K562 (cell line): ENCODE data around the gene RPRD1B. TPM values are rescaled to one million over a fixed set of nuclear protein-coding genes. Genes with fewer than 3 reads are reported as not detected.
"Not testable (repeated sequence)": the region's sequence is repeated elsewhere in the genome, so short reads cannot be mapped to it uniquely, and the experiment has no call there.

Experiments used
- ATAC-seq: fragments of 200-7000 bp; cut with Tn5 transposase; 3 replicates; pipeline ENCODE4 v1.9.1; 2020; ENCODE audit warnings: moderate library complexity
- BruUV-seq: library from RNA; stranded (reverse); fragments of 400-500 nt; replicated peaks from 2 replicates; lab custom pipeline; 2021; lab: Mats Ljungman, UMichigan
- CTCF ChIA-PET: fragments of 300-600 bp; formaldehyde crosslinking; extraction: SDS; loops from one replicate; lab custom pipeline; 2021; ENCODE audit warnings: low intra/inter-chr PET ratio; lab: Yijun Ruan, JAX
- POLR2A ChIA-PET: fragments of 300-600, 350-650 bp; sonication (Branson Sonifier 250); formaldehyde crosslinking; extraction: SDS; loops from one replicate; lab custom pipeline; 2021; ENCODE audit warnings: antibody characterized with exemption, inconsistent platforms; lab: Yijun Ruan, JAX
- DNase-seq, 4 experiments: peaks; one replicate each; pipeline versions ENCODE4 v3.0.0 to v3.0.0-alpha.2; 2011 to 2018; ENCODE audit warnings: low spot score in 3 of 4, mixed read lengths in 3 of 4; ENCODE audit errors: extremely low read depth in 1 of 4
- FAIRE-seq: peaks from 2 replicates; lab custom pipeline; 2011; peaks lifted over from hg19 to GRCh38; lab: Jason Lieb, UNC
- H2AFZ ChIP-seq: 2 replicates; pipeline ENCODE4 v1.6.0; 2011; ENCODE audit warnings: low read depth, low read length, control low read depth, inconsistent platforms
- H3K27ac ChIP-seq: fragments of 200-600 bp; 3 replicates; pipeline ENCODE4 v1.8.0; 2011; ENCODE audit warnings: low read depth, mild to moderate bottlenecking, control low read depth, inconsistent platforms, low read length, moderate library complexity, mixed read lengths; ENCODE audit errors: extremely low read depth
- H3K27me3 ChIP-seq, 2 experiments: fragments of 300-600 bp in 1 of 2; 2 replicates in 1 of 2; 3 replicates in 1 of 2; pipeline versions ENCODE4 v1.6.0 to v1.8.0; 2011; ENCODE audit warnings: inconsistent platforms in 2 of 2, low read length in 2 of 2, mild to moderate bottlenecking in 1 of 2, mixed read lengths in 1 of 2, moderate library complexity in 1 of 2; ENCODE audit not compliant: control insufficient read depth in 2 of 2, insufficient read depth in 2 of 2
- H3K36me3 ChIP-seq: fragments of 300-600 bp; 3 replicates; pipeline ENCODE4 v1.8.0; 2011; ENCODE audit warnings: mild to moderate bottlenecking, low read length, inconsistent platforms; ENCODE audit not compliant: control insufficient read depth, insufficient read depth
- H3K4me1 ChIP-seq, 2 experiments: fragments of 200-600 bp in 1 of 2; replicated peaks in 1 of 2; 2 replicates in 1 of 2; 3 replicates in 1 of 2; pipeline versions ENCODE4 v1.5.1 to v1.8.0; 2011; ENCODE audit warnings: inconsistent platforms in 2 of 2, low read length in 2 of 2, mild to moderate bottlenecking in 1 of 2, mixed read lengths in 1 of 2, moderate library complexity in 1 of 2; ENCODE audit not compliant: control insufficient read depth in 2 of 2, insufficient read depth in 2 of 2
- H3K4me2 ChIP-seq: 2 replicates; pipeline ENCODE4 v1.6.1; 2011; ENCODE audit warnings: low read length, control low read depth, inconsistent platforms, mixed read lengths; ENCODE audit not compliant: insufficient read depth
- H3K4me3 ChIP-seq: fragments of 200-600 bp; sonication (generic), shearing (Covaris generic); 2 replicates; pipeline ENCODE4 v1.5.1; 2016; ENCODE audit warnings: control low read depth, inconsistent platforms
- H3K79me2 ChIP-seq: fragments of 200-600 bp; 3 replicates; pipeline ENCODE4 v1.8.0; 2011; ENCODE audit warnings: low read length, inconsistent platforms; ENCODE audit not compliant: control insufficient read depth, insufficient read depth
- H3K9ac ChIP-seq, 2 experiments: 2 replicates each; pipeline versions ENCODE4 v1.6.0 to v1.6.1; 2011; ENCODE audit warnings: low read depth in 2 of 2, low read length in 2 of 2, control low read depth in 1 of 2, inconsistent platforms in 1 of 2, mild to moderate bottlenecking in 1 of 2, mixed read lengths in 1 of 2; ENCODE audit not compliant: insufficient read depth in 1 of 2
- H3K9me1 ChIP-seq: one replicate; pipeline ENCODE4 v1.6.0; 2011; ENCODE audit warnings: inconsistent platforms, mild to moderate bottlenecking, low read length, moderate library complexity; ENCODE audit not compliant: control insufficient read depth, insufficient read depth
- H3K9me3 ChIP-seq: replicated peaks from 2 replicates; pipeline ENCODE4 v1.5.1; 2011; ENCODE audit warnings: low read depth, low read length, inconsistent platforms; ENCODE audit not compliant: control insufficient read depth, insufficient read depth
- H4K20me1 ChIP-seq: replicated peaks from 2 replicates; pipeline ENCODE4 v1.6.1; 2011; ENCODE audit warnings: low read length, inconsistent platforms, mixed read lengths; ENCODE audit not compliant: control insufficient read depth, insufficient read depth
- DNMT1 ChIP-seq: fragments of 450-650 bp; IDR thresholded peaks from 2 replicates; pipeline ENCODE4 v1.6.1; 2016; ENCODE audit warnings: antibody characterized with exemption, mild to moderate bottlenecking
- HDAC1 ChIP-seq, 2 experiments: fragments of 450-650 bp; IDR thresholded peaks; 2 replicates each; pipeline ENCODE4 v1.6.1; 2016 to 2017; ENCODE audit warnings: inconsistent platforms in 1 of 2, mild to moderate bottlenecking in 1 of 2, moderate library complexity in 1 of 2
- MBD2 ChIP-seq: sonication (generic); IDR thresholded peaks from 2 replicates; pipeline ENCODE4 v1.6.1; 2016; ENCODE audit warnings: low read depth, borderline replicate concordance
- NR3C1 ChIP-seq: sonication (generic); formaldehyde crosslinking; IDR thresholded peaks from 2 replicates; pipeline ENCODE4 v1.8.1; 2022; ENCODE audit warnings: missing genetic modification reagents
- NUFIP1 ChIP-seq: fragments of 450-650 bp; IDR thresholded peaks from 2 replicates; pipeline ENCODE4 v1.6.1; 2018; ENCODE audit not compliant: partially characterized antibody
- POLR3A ChIP-seq: IDR thresholded peaks from 2 replicates; pipeline ENCODE4 v1.6.1; 2011; ENCODE audit warnings: borderline replicate concordance, mild to moderate bottlenecking, moderate library complexity; ENCODE audit not compliant: insufficient read length, insufficient read depth; ENCODE audit errors: extremely low read depth
- RFX7 ChIP-seq: fragments of 250-450 bp; sonication (Bioruptor Pico); IDR thresholded peaks from 2 replicates; pipeline ENCODE4 v1.5.1; 2021; ENCODE audit warnings: mild to moderate bottlenecking
- SNIP1 ChIP-seq: fragments of 450-650 bp; IDR thresholded peaks from 2 replicates; pipeline ENCODE4 v1.7.1; 2017; ENCODE audit warnings: low read depth, mild to moderate bottlenecking
- SNRNP70 ChIP-seq: fragments of 200-400 bp; formaldehyde crosslinking; optimal IDR thresholded peaks from 2 replicates; pipeline ENCODE3; 2017; ENCODE audit warnings: low read depth, low read length
- SREBF1 ChIP-seq: fragments of 150-350 bp; IDR thresholded peaks from 2 replicates; pipeline ENCODE4 v1.6.1; 2014; ENCODE audit warnings: antibody characterized with exemption, low read depth, low read length, borderline replicate concordance
- TBL1XR1 ChIP-seq, 2 experiments: IDR thresholded peaks; 2 replicates each; pipeline ENCODE4 v1.6.1; 2012; ENCODE audit warnings: improper control_type of control experiment in 2 of 2, low read length in 2 of 2, mild to moderate bottlenecking in 1 of 2
- VEZF1 ChIP-seq: fragments of 200-800 bp; sonication (Bioruptor generic); IDR thresholded peaks from 2 replicates; pipeline ENCODE4 v1.6.1; 2017; ENCODE audit warnings: missing genetic modification characterization, missing compliant biosample characterization
- WGBS: fragments of 100-300 bp; shearing (Covaris generic); methylation state at CpG from one replicate; pipeline ENCODE4 v1.1.6; 2016; ENCODE audit warnings: low coverage, mixed read lengths; ENCODE audit not compliant: insufficient coverage; ENCODE audit errors: missing lambda C conversion rate; 5-methylcytosine and 5-hydroxymethylcytosine counted together
- in situ Hi-C: fragments of 300-500 bp; cut with MboI; formaldehyde crosslinking; loops from 4 replicates; pipeline ENCODE4 v1.15.0; 2018; ENCODE audit warnings: inconsistent platforms, mixed read lengths
- intact Hi-C: fragments of 100-400 bp; cut with micrococcal nuclease; formaldehyde crosslinking; loops from 2 replicates; pipeline ENCODE4 v1.14.2; 2022
- polyA plus RNA-seq, 8 experiments: library from polyadenylated mRNA; depleted of rRNA in 4 of 8; stranded (reverse) in 5 of 8; unstranded in 3 of 8; fragments of >200 nt; fragmentation: Nextera tagmentation in 2 of 8; fragmentation: Illumina TruSeq in 1 of 8; extraction: Ambion mirVana in 2 of 8; extraction: Trizol in 1 of 8; gene quantifications; 2 replicates each; pipeline versions ENCODE4 v1.2.1 to v1.2.3, GENCODE V29; 2011 to 2014; ENCODE audit warnings: inconsistent platforms in 1 of 8, missing spikeins in 1 of 8
- total RNA-seq, 7 experiments: library from RNA; depleted of rRNA in 6 of 7; stranded (reverse); fragments of >200 nt in 6 of 7; fragmentation: Illumina TruSeq in 2 of 7; extraction: Trizol in 2 of 7; gene quantifications; 2 replicates each; pipeline versions ENCODE4 v1.2.1 to v1.2.3, GENCODE V29; 2011 to 2021; ENCODE audit warnings: low replicate concordance in 1 of 7
- TF ChIP-seq, protein P1 (sequence below), 2 experiments: IDR thresholded peaks in 1 of 2; conservative IDR thresholded peaks in 1 of 2; 2 replicates each; pipeline ENCODE4 v1.6.1; 2016; ENCODE audit warnings: low read depth in 2 of 2, mild to moderate bottlenecking in 1 of 2, missing compliant biosample characterization in 1 of 2, missing genetic modification characterization in 1 of 2, moderate library complexity in 1 of 2

Gene RPRD1B
- total and polyA plus RNA-seq, 9 of the 15 experiments (the other 6 are each of a cell fraction or from before 2014, with no cell fraction given), result 5.5 to 43.0 (median 24.4) TPM

GRCh38 chr20:38098952-38099351, 65.4 kb downstream of the RPRD1B start:
- Histone ChIP-seq H3K27ac (no peak overlapping the region), H3K36me3 (no peaks in the 10 kb centered on the region), H3K9me3 (no peaks in the 10 kb centered on the region), H3K9me1 (no peaks in the 10 kb centered on the region), H3K27me3 (no peaks in the 10 kb centered on the region), H3K4me3 (no peak overlapping the region), H3K4me2 (no peak overlapping the region), H2AFZ (0 out of 2 replicates have a peak overlapping the region, but pooled peaks have one; percentile 25), H3K9ac (no peak overlapping the region), H3K79me2 (no peaks in the 10 kb centered on the region), H3K4me1 (peaks cover 4 to 18% of the 10 kb centered on the region in 2 experiments; a peak in 4 of 5 replicates)
- FAIRE-seq (no peak), ATAC-seq (no peak), DNase-seq (no peak)
- no TSS peak for BruUV-seq
- in situ Hi-C loops (no loop called here), intact Hi-C loops (no loop called here)
- 0% methylated on average over 1 of the region's 1 CpG for WGBS
- ChIA-PET CTCF (no interaction called here), POLR2A (no interaction called here)
- no peak for TF ChIP-seq SREBF1
- TF ChIP-seq MBD2, result no peak
- TF ChIP-seq TBL1XR1 (IDR thresholded peaks at IDR 0.05; ENCODE audit: low read length in 2 of 2), result no peak
- TF ChIP-seq NR3C1, result no peak
- TF ChIP-seq, protein P1, sequence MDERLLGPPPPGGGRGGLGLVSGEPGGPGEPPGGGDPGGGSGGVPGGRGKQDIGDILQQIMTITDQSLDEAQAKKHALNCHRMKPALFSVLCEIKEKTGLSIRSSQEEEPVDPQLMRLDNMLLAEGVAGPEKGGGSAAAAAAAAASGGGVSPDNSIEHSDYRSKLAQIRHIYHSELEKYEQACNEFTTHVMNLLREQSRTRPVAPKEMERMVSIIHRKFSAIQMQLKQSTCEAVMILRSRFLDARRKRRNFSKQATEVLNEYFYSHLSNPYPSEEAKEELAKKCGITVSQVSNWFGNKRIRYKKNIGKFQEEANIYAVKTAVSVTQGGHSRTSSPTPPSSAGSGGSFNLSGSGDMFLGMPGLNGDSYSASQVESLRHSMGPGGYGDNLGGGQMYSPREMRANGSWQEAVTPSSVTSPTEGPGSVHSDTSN (CRISPR knock-in tag; IDR thresholded peaks at IDR 0.05; ENCODE audit: low read depth), result no peak
- TF ChIP-seq, protein P1 (tag; conservative IDR thresholded peaks at IDR 0.05; ENCODE audit: low read depth), result no peak
- no peak for TF ChIP-seq SNIP1
- TF ChIP-seq NUFIP1, result no peak
- TF ChIP-seq VEZF1 (CRISPR knock-in tag), result no peak
- no peak for TF ChIP-seq HDAC1 (IDR thresholded peaks at IDR 0.05)
- no peak for TF ChIP-seq RFX7 (CRISPR knock-in tag)
- no peak for TF ChIP-seq POLR3A
- TF ChIP-seq SNRNP70, result no peak
- TF ChIP-seq DNMT1, result no peak
- TF ChIP-seq, all 486 proteins: peak for 0
- no peaks in the 10 kb centered on the region for H4K20me1 ChIP-seq

DNA sequence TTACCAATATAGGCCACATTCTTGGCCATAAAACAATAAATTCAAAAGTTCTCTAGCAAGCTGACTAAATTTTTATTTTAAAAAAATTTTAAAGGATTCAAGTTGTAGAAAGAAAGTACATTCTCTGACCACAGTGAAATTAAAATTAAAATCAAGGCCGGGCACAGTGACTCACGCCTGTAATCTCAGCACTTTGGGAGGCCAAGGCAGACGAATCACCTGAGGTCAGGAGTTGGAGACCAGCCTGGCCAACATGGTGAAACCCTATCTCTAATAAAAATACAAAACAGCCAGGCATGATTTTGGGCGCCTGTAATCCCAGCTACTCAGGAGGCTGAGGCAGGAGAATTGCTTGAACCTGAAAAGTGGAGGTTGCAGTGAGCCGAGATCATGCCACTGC, 68.7 kb downstream of the RPRD1B start:
- FAIRE-seq, POLR2A ChIA-PET: not testable (repeated sequence)

More for the DNA sequence above, 68.7 kb downstream of the RPRD1B start:
- 54% methylated on average over 5 of the region's 5 CpGs for WGBS
- H3K4me1 ChIP-seq, intact Hi-C loops, H3K79me2 ChIP-seq, in situ Hi-C loops, DNase-seq, H3K36me3 ChIP-seq, H3K9me1 ChIP-seq, H3K4me3 ChIP-seq, H3K4me2 ChIP-seq, BruUV-seq, H3K9ac ChIP-seq, H4K20me1 ChIP-seq, H3K27ac ChIP-seq, ATAC-seq, H3K9me3 ChIP-seq, CTCF ChIA-PET, H3K27me3 ChIP-seq, H2AFZ ChIP-seq: not testable (repeated sequence)
